Middle frontal gyrus (tissue), 1 donor: Measurements from ENCODE around the gene FAM89B.

Source experiments
- DNase-seq: peaks from one replicate; pipeline ENCODE4 v3.0.0-alpha.2; 2015; ENCODE audit warnings: low spot score; ENCODE audit errors: extremely low spot score

The FAM89B gene

GRCh38 chr11:65588199-65589054, 16.1 kb downstream of the FAM89B start:
- DNase-seq: no peak

GRCh38 chr11:65589444-65590239, 17.3 kb downstream of the FAM89B start:
- DNase-seq: no peak

- no peak for DNase-seq
Measured at GRCh38 chr11:65590240-65590738, 18.0 kb downstream of the FAM89B start.

- DNase-seq: no peak
Measured at GRCh38 chr11:65591939-65592857, 19.9 kb downstream of the FAM89B start.

GRCh38 chr11:65592858-65593517, 20.6 kb downstream of the FAM89B start:
- DNase-seq: no peak

- no peak for DNase-seq
Measured at GRCh38 chr11:65593518-65594414, 21.4 kb downstream of the FAM89B start.

- no peak for DNase-seq
Measured at GRCh38 chr11:65595131-65595530, 22.8 kb downstream of the FAM89B start.

GRCh38 chr11:65595543-65596281, 23.4 kb downstream of the FAM89B start, which contains the start of gene KCNK7:
Gene KCNK7, minus strand, starts transcription at chr11:65595800. Its CDS starts 28 bp downstream, at chr11:65595772.
- DNase-seq: no peak

GRCh38 chr11:65596520-65596919, 24.2 kb downstream of the FAM89B start:
- DNase-seq: no peak

GRCh38 chr11:65598258-65598699, 25.9 kb downstream of the FAM89B start:
- DNase-seq: no peak

- DNase-seq: no peak
Measured at GRCh38 chr11:65599216-65599954, 27.0 kb downstream of the FAM89B start.

- DNase-seq: no peak
Measured at GRCh38 chr11:65599955-65600246, 27.6 kb downstream of the FAM89B start.

GRCh38 chr11:65604258-65604657, 31.9 kb downstream of the FAM89B start:
- DNase-seq: no peak

- DNase-seq: peak; percentile 87
Measured at GRCh38 chr11:65606876-65607613, 34.7 kb downstream of the FAM89B start.

- DNase-seq: no peak
Measured at GRCh38 chr11:65607614-65608426, 35.5 kb downstream of the FAM89B start.

GRCh38 chr11:65609229-65609628, 36.9 kb downstream of the FAM89B start:
- DNase-seq: no peak

- DNase-seq: no peak
Measured at GRCh38 chr11:65609665-65610064, 37.3 kb downstream of the FAM89B start.
